Loucy (cell line): ENCODE data around the gene SORCS2.

Source experiments
- H2AFZ ChIP-seq: fragments of 200-600 bp; sonication (generic); 2 replicates; pipeline ENCODE4 v1.6.0; 2016; ENCODE audit warnings: antibody characterized with exemption, mild to moderate bottlenecking, low read length, moderate library complexity
- H3F3A ChIP-seq: fragments of 200-600 bp; 2 replicates; pipeline ENCODE4 v1.6.0; 2016; ENCODE audit warnings: antibody characterized with exemption, low read depth, mild to moderate bottlenecking
- H3K27me3 ChIP-seq: fragments of 200-600 bp; sonication (generic); 2 replicates; pipeline ENCODE4 v1.6.1; 2014; ENCODE audit warnings: low read length, mild to moderate bottlenecking; ENCODE audit not compliant: insufficient read depth, poor library complexity, severe bottlenecking
- H3K36me3 ChIP-seq: fragments of 200-600 bp; sonication (generic); 2 replicates; pipeline ENCODE4 v1.6.1; 2016; ENCODE audit warnings: low read length; ENCODE audit not compliant: insufficient read depth
- H3K4me1 ChIP-seq: fragments of 200-600 bp; sonication (generic); 2 replicates; pipeline ENCODE4 v1.5.1; 2014; ENCODE audit warnings: low read length, mild to moderate bottlenecking; ENCODE audit not compliant: insufficient read depth, poor library complexity, severe bottlenecking
- H3K4me2 ChIP-seq: fragments of 200-600 bp; sonication (generic); 2 replicates; pipeline ENCODE4 v1.6.0; 2014; ENCODE audit warnings: antibody characterized with exemption, low read length, low read depth, mild to moderate bottlenecking; ENCODE audit not compliant: poor library complexity, severe bottlenecking
- H3K4me3 ChIP-seq: fragments of 200-600 bp; sonication (generic); 2 replicates; pipeline ENCODE4 v1.5.1; 2014; ENCODE audit warnings: low read length, mild to moderate bottlenecking, mixed read lengths; ENCODE audit not compliant: poor library complexity, severe bottlenecking
- H3K79me2 ChIP-seq: fragments of 200-600 bp; sonication (generic); 2 replicates; pipeline ENCODE4 v1.6.1; 2014; ENCODE audit warnings: low read length; ENCODE audit not compliant: insufficient read depth
- H3K9ac ChIP-seq: fragments of 200-600 bp; sonication (generic); 2 replicates; pipeline ENCODE4 v1.6.0; 2014; ENCODE audit warnings: mild to moderate bottlenecking, low read depth, low read length, moderate library complexity; ENCODE audit not compliant: poor library complexity, severe bottlenecking
- H3K9me2 ChIP-seq: fragments of 200-600 bp; sonication (generic); replicated peaks from 2 replicates; pipeline ENCODE4 v1.6.1; 2016; ENCODE audit warnings: low read depth, low read length, mixed read lengths
- H3K9me3 ChIP-seq: fragments of 200-600 bp; sonication (generic); 2 replicates; pipeline ENCODE4 v1.6.1; 2014; ENCODE audit warnings: mild to moderate bottlenecking, antibody characterized with exemption, low read length, low read depth; ENCODE audit not compliant: insufficient read depth
- H4K20me1 ChIP-seq: fragments of 200-600 bp; sonication (generic); 2 replicates; pipeline ENCODE4 v1.6.0; 2014; ENCODE audit warnings: antibody characterized with exemption, low read length, mild to moderate bottlenecking; ENCODE audit not compliant: insufficient read depth, poor library complexity, severe bottlenecking
- CTCF ChIP-seq: fragments of 200-600 bp; sonication (generic); conservative IDR thresholded peaks from 2 replicates; pipeline ENCODE4 v1.5.1; 2014; ENCODE audit warnings: mild to moderate bottlenecking, antibody characterized with exemption, low read length
- EZH2phosphoT487 ChIP-seq: fragments of 200-600 bp; IDR thresholded peaks from 2 replicates; pipeline ENCODE4 v1.6.1; 2018; ENCODE audit warnings: antibody characterized with exemption, mild to moderate bottlenecking, moderate library complexity, borderline replicate concordance

SORCS2 gene

GRCh38 chr4:7434766-7435150 lies 242.4 kb downstream of the SORCS2 start, which contains the start of gene PSAPL1:
Gene PSAPL1 (minus strand): TSS chr4:7434930. CDS start chr4:7434879, 51 bp downstream.
- no peaks in the 10 kb centered on the region for H3K27me3 ChIP-seq
- TF ChIP-seq EZH2phosphoT487, result no peak
- no peak for TF ChIP-seq CTCF
- no peaks in the 10 kb centered on the region for H3K36me3 ChIP-seq
- H3F3A ChIP-seq, result no peaks in the 10 kb centered on the region
- no peaks in the 10 kb centered on the region for H3K9me2 ChIP-seq
- H3K4me2 ChIP-seq, result no peak within 1 kb of the TSS
- no peaks in the 10 kb centered on the region for H4K20me1 ChIP-seq
- H3K9me3 ChIP-seq, result peaks cover 7% of the 10 kb centered on the region; the same call in 1 of the 2 replicates
- no peaks in the 10 kb centered on the region for H3K4me1 ChIP-seq
- no peaks in the 10 kb centered on the region for H3K79me2 ChIP-seq
- H3K4me3 ChIP-seq, result no peak within 1 kb of the TSS
- no peak within 1 kb of the TSS for H3K9ac ChIP-seq
- H2AFZ ChIP-seq, result no peak within 1 kb of the TSS

GRCh38 chr4:7435471-7436061 lies 243.2 kb downstream of the SORCS2 start:
- H3K4me3 ChIP-seq, result no peak overlapping the region
- no peaks in the 10 kb centered on the region for H3F3A ChIP-seq
- H3K27me3 ChIP-seq, result no peaks in the 10 kb centered on the region
- H3K36me3 ChIP-seq, result no peaks in the 10 kb centered on the region
- peaks cover 7% of the 10 kb centered on the region; the same call in 1 of the 2 replicates for H3K9me3 ChIP-seq
- no peak for TF ChIP-seq CTCF
- no peak for TF ChIP-seq EZH2phosphoT487
- H3K4me2 ChIP-seq, result no peak overlapping the region
- H4K20me1 ChIP-seq, result no peaks in the 10 kb centered on the region
- H3K9me2 ChIP-seq, result no peaks in the 10 kb centered on the region
- H2AFZ ChIP-seq, result no peak overlapping the region
- no peak overlapping the region for H3K9ac ChIP-seq
- H3K4me1 ChIP-seq, result no peaks in the 10 kb centered on the region
- no peaks in the 10 kb centered on the region for H3K79me2 ChIP-seq

- H3K4me2 ChIP-seq, result no peak overlapping the region
- no peaks in the 10 kb centered on the region for H3F3A ChIP-seq
Observed at GRCh38 chr4:7436256-7436655, 243.9 kb downstream of the SORCS2 start.

More at GRCh38 chr4:7436256-7436655, 243.9 kb downstream of the SORCS2 start:
- no peak overlapping the region for H2AFZ ChIP-seq
- no peaks in the 10 kb centered on the region for H3K79me2 ChIP-seq
- TF ChIP-seq EZH2phosphoT487, result no peak
- no peak for TF ChIP-seq CTCF
- no peak overlapping the region for H3K4me3 ChIP-seq
- no peaks in the 10 kb centered on the region for H4K20me1 ChIP-seq
- no peaks in the 10 kb centered on the region for H3K4me1 ChIP-seq
- H3K36me3 ChIP-seq, result no peaks in the 10 kb centered on the region
- H3K9ac ChIP-seq, result no peak overlapping the region
- H3K27me3 ChIP-seq, result no peaks in the 10 kb centered on the region
- no peaks in the 10 kb centered on the region for H3K9me2 ChIP-seq
- peaks cover 7% of the 10 kb centered on the region; the same call in 1 of the 2 replicates for H3K9me3 ChIP-seq
